Sigmoid colon (tissue), 4 donors: Measurements from ENCODE around the gene DIO3.

Experiments
- CTCF ChIP-seq, 4 experiments: fragments of 450-650 bp in 3 of 4; fragments of 200-600 bp in 1 of 4; IDR thresholded peaks; one replicate each; pipeline ENCODE4 v1.5.1; 2016 to 2019; ENCODE audit warnings: antibody characterized with exemption in 4 of 4, mild to moderate bottlenecking in 3 of 4, moderate library complexity in 2 of 4
- POLR2A ChIP-seq, 2 donors: fragments of 450-650 bp; IDR thresholded peaks; one replicate each; pipeline ENCODE4 v1.6.1; 2016; ENCODE audit warnings: antibody characterized with exemption in 2 of 2, mild to moderate bottlenecking in 2 of 2, moderate library complexity in 2 of 2
- POLR2AphosphoS5 ChIP-seq, 4 donors: sonication (generic); formaldehyde crosslinking; IDR thresholded peaks; one replicate each; pipeline ENCODE4 v1.6.1; 2017; ENCODE audit warnings: antibody characterized with exemption in 4 of 4

GRCh38 chr14:101511620-101512375 lies 49.5 kb upstream of the DIO3 start:
- TF ChIP-seq CTCF (IDR thresholded peaks at IDR 0.05) (no peak), POLR2AphosphoS5 (IDR thresholded peaks at IDR 0.05) (no peak), POLR2A (IDR thresholded peaks at IDR 0.05) (no peak)
